HL-60 (cell line): ENCODE results near the gene DIS3L2.

Experiments used
- DNase-seq, 2 experiments: peaks; one replicate each; pipeline ENCODE4 v3.0.0-alpha.2; 2010 to 2020; ENCODE audit warnings: low read depth in 1 of 2, low spot score in 1 of 2
- H3K27ac ChIP-seq: fragments of 250-450 bp; sonication (Bioruptor Pico); replicated peaks from 2 replicates; pipeline ENCODE4 v1.5.1; 2020; ENCODE audit warnings: mild to moderate bottlenecking, moderate library complexity
- H3K27me3 ChIP-seq: fragments of 250-450 bp; sonication (Bioruptor Pico); 2 replicates; pipeline ENCODE4 v1.5.1; 2021; ENCODE audit warnings: mild to moderate bottlenecking, moderate library complexity; ENCODE audit not compliant: insufficient read depth, poor library complexity, severe bottlenecking
- H3K4me3 ChIP-seq: replicated peaks from 2 replicates; pipeline ENCODE4 v1.5.1; 2011; ENCODE audit warnings: mild to moderate bottlenecking, control low read depth, low read length; ENCODE audit not compliant: insufficient read depth
- CTCF ChIP-seq: IDR thresholded peaks from one replicate; pipeline ENCODE4 v1.5.1; 2011; ENCODE audit warnings: low read length, control low read depth, inconsistent platforms; ENCODE audit not compliant: insufficient read depth
- GABPA ChIP-seq: IDR thresholded peaks from 2 replicates; pipeline ENCODE4 v1.6.1; 2012; ENCODE audit warnings: low read depth
- POLR2AphosphoS5 ChIP-seq: IDR thresholded peaks from 2 replicates; pipeline ENCODE4 v1.6.1; 2012; ENCODE audit warnings: low read depth
- REST ChIP-seq: IDR thresholded peaks from 2 replicates; pipeline ENCODE4 v1.6.1; 2012; ENCODE audit warnings: low read depth; ENCODE audit not compliant: insufficient replicate concordance
- SPI1 ChIP-seq: IDR thresholded peaks from 2 replicates; pipeline ENCODE4 v1.6.1; 2012; ENCODE audit warnings: low read depth, mild to moderate bottlenecking, borderline replicate concordance

Gene DIS3L2

GRCh38 chr2:232024457-232024856 lies 62.9 kb downstream of the DIS3L2 start:
- no peak for DNase-seq
- Histone ChIP-seq H3K27me3 (no peaks in the 10 kb centered on the region), H3K27ac (no peak overlapping the region), H3K4me3 (no peak overlapping the region)
- TF ChIP-seq GABPA (no peak), SPI1 (no peak), POLR2AphosphoS5 (no peak), CTCF (no peak), REST (no peak)

GRCh38 chr2:232026910-232027309 lies 65.4 kb downstream of the DIS3L2 start:
- TF ChIP-seq REST, result no peak
- no peak for TF ChIP-seq SPI1
- TF ChIP-seq CTCF, result no peak
- no peak for TF ChIP-seq GABPA
- no peak for TF ChIP-seq POLR2AphosphoS5
- DNase-seq, result no peak

GRCh38 chr2:232027530-232027929 lies 66.0 kb downstream of the DIS3L2 start:
- Histone ChIP-seq H3K27me3 (no peaks in the 10 kb centered on the region), H3K27ac (no peak overlapping the region), H3K4me3 (no peak overlapping the region)
- DNase-seq, result no peak
- no peak for TF ChIP-seq POLR2AphosphoS5
- TF ChIP-seq CTCF, result no peak
- TF ChIP-seq SPI1, result no peak
- no peak for TF ChIP-seq REST
- TF ChIP-seq GABPA, result no peak

More at GRCh38 chr2:232026910-232027309, 65.4 kb downstream of the DIS3L2 start:
- H3K4me3 ChIP-seq, result no peak overlapping the region
- H3K27me3 ChIP-seq, result no peaks in the 10 kb centered on the region
- H3K27ac ChIP-seq, result no peak overlapping the region
